ENCODE measurements around the gene ECHDC3. TPM values are rescaled to one million over a fixed set of nuclear protein-coding genes. Genes with fewer than 3 reads are reported as not detected.

ECHDC3 gene
- total and polyA plus RNA-seq, 2 of the 8 experiments (the other 6 are each of a cell fraction or from before 2014, with no cell fraction given): 15.6 to 19.9 TPM

GRCh38 chr10:11729790-11730315 is 12.3 kb upstream of the ECHDC3 start:
- Histone ChIP-seq H2BK12ac (ENCODE audit: low read depth, low read length) (no peak overlapping the region), H3K9me3 (ENCODE audit: insufficient read depth in 2 of 2, low read depth in 1 of 2, low read length in 1 of 2) (peaks cover 0 to 6% of the 10 kb centered on the region in 2 experiments; a peak in 1 of 4 replicates), H2AK5ac (ENCODE audit: low read depth, low read length) (no peak overlapping the region), H2AFZ (ENCODE audit: low read length) (no peak overlapping the region), H3K23me2 (ENCODE audit: low read depth, low read length) (no peaks in the 10 kb centered on the region), H3K18ac (ENCODE audit: extremely low read depth, low read length) (no peak overlapping the region), H3K79me2 (ENCODE audit: control insufficient read depth in 1 of 2, insufficient read depth in 2 of 2, low read length in 2 of 2) (no peaks in the 10 kb centered on the region), H4K8ac (ENCODE audit: extremely low read depth, insufficient read depth, low read length) (0 out of 2 replicates have a peak overlapping the region, but pooled peaks have one; percentile 5), H3K27me3 (replicated peaks in 1 of 4; ENCODE audit: control insufficient read depth in 3 of 4, extremely low read depth in 1 of 4, insufficient read depth in 3 of 4, low read length in 3 of 4) (no peaks in the 10 kb centered on the region), H3K27ac (ENCODE audit: low read depth, low read length) (no peak overlapping the region), H4K91ac (replicated peaks; ENCODE audit: insufficient read length, low read length) (no peak overlapping the region), H2BK120ac (replicated peaks; ENCODE audit: low read depth, low read length) (no peak overlapping the region), H3K4me1 (replicated peaks in 1 of 4; ENCODE audit: control insufficient read depth in 3 of 4, insufficient read depth in 4 of 4, low read length in 3 of 4) (no peaks in the 10 kb centered on the region), H3K4me3 (ENCODE audit: extremely low read depth in 1 of 4, insufficient read depth in 2 of 4, low read depth in 3 of 4, low read length in 4 of 4) (no peak overlapping the region), H3K9ac (replicated peaks in 1 of 4; ENCODE audit: extremely low read depth in 1 of 4, low read depth in 3 of 4, low read length in 3 of 4) (no peak overlapping the region), H3K36me3 (ENCODE audit: control insufficient read depth in 2 of 4, insufficient read depth in 4 of 4, low read length in 3 of 4) (no peaks in the 10 kb centered on the region), H3K14ac (ENCODE audit: insufficient read length) (no peak overlapping the region), H2BK5ac (ENCODE audit: low read depth, low read length) (no peak overlapping the region), H4K20me1 (replicated peaks in 1 of 2; ENCODE audit: control insufficient read depth in 1 of 2, insufficient read depth in 2 of 2, low read length in 2 of 2) (no peaks in the 10 kb centered on the region), H3K79me1 (ENCODE audit: low read depth, low read length) (no peaks in the 10 kb centered on the region), H4K5ac (ENCODE audit: insufficient read length, low read depth, low read length) (no peak overlapping the region), H3K23ac (ENCODE audit: insufficient read length) (no peak overlapping the region), H3K4me2 (ENCODE audit: insufficient read depth in 1 of 2, low read depth in 2 of 2, low read length in 2 of 2) (no peak overlapping the region), H2BK15ac (ENCODE audit: low read length) (no peak overlapping the region), H2BK20ac (ENCODE audit: low read length) (no peak overlapping the region), H3K56ac (replicated peaks; ENCODE audit: insufficient read length, low read depth, low read length) (no peak overlapping the region), H3K4ac (replicated peaks; ENCODE audit: insufficient read length, low read depth, low read length) (no peak overlapping the region)
- POLR2A ChIA-PET (ENCODE audit: partially characterized antibody): no interaction called here
- WGBS, 2 experiments (ENCODE audit: extremely low coverage in 1 of 2, insufficient coverage in 1 of 2, insufficient read length in 1 of 2, insufficient replicate concordance in 2 of 2, low coverage in 1 of 2, low lambda C conversion rate in 2 of 2, missing lambda C conversion rate in 1 of 2): 96% methylated on average over 3 of the region's 3 CpGs; no CpG with 5 or more reads in 1 of the 2 experiments
- CTCF ChIA-PET (ENCODE audit: partially characterized antibody): interaction anchor here (1.0 to 1.1 kb wide), 2 partner anchors 16 to 181 kb away, joined by 3 read pairs; no protein-coding TSS in a partner anchor
- DNase-seq (ENCODE audit: low read depth in 1 of 2, low spot score in 2 of 2) (no peak), FAIRE-seq (no peak)
- TF ChIP-seq GABPA (IDR thresholded peaks at IDR 0.05; ENCODE audit: borderline replicate concordance, insufficient read depth, low read length) (no peak), CHD2 (IDR thresholded peaks at IDR 0.05; ENCODE audit: low read length) (no peak), KDM5A (IDR thresholded peaks at IDR 0.05; ENCODE audit: low read length) (no peak), HDAC2 (IDR thresholded peaks at IDR 0.05; ENCODE audit: borderline replicate concordance in 1 of 2, low read depth in 2 of 2, low read length in 2 of 2) (no peak)

All from H1 (cell line).